Measurements from ENCODE around the gene EDN1. TPM values are rescaled to one million over a fixed set of nuclear protein-coding genes. Genes with fewer than 3 reads are reported as not detected.

EDN1 gene
- total RNA-seq, 2 experiments from 2014 or later: 0.14 TPM; not detected in 1

DNA sequence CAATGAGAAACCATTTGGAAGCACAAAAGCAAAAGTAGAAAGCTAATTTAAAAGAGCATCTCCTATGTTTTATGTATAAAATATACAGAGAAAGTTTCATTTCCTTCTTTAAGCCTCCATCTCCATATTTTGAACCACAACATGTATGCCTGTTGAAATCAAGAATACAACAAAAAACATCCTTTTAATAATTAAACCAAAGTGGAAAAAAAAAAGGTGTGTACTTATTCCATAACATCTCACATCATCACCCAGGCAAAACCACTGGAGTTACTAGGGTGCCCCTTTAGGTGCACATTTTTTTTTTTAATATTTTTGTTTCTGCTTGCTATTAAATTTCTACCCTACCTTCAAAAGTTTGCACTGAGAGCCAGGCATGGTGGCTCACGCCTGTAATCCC is 43.0 kb downstream of the EDN1 start:
- Mint-ChIP-seq H3K4me1 (ENCODE audit: low read depth) (no peaks in the 10 kb centered on the region), H3K27me3 (no peaks in the 10 kb centered on the region), H3K36me3 (ENCODE audit: low read depth) (no peaks in the 10 kb centered on the region), H3K4me3 (no peak overlapping the region), H3K27ac (no peak overlapping the region), H3K9me3 (no peaks in the 10 kb centered on the region)
- ChIA-PET CTCF (no interaction called here), POLR2A (no interaction called here)
- intact Hi-C loops (cut with micrococcal nuclease): no loop called here
- TF ChIP-seq, protein P1, sequence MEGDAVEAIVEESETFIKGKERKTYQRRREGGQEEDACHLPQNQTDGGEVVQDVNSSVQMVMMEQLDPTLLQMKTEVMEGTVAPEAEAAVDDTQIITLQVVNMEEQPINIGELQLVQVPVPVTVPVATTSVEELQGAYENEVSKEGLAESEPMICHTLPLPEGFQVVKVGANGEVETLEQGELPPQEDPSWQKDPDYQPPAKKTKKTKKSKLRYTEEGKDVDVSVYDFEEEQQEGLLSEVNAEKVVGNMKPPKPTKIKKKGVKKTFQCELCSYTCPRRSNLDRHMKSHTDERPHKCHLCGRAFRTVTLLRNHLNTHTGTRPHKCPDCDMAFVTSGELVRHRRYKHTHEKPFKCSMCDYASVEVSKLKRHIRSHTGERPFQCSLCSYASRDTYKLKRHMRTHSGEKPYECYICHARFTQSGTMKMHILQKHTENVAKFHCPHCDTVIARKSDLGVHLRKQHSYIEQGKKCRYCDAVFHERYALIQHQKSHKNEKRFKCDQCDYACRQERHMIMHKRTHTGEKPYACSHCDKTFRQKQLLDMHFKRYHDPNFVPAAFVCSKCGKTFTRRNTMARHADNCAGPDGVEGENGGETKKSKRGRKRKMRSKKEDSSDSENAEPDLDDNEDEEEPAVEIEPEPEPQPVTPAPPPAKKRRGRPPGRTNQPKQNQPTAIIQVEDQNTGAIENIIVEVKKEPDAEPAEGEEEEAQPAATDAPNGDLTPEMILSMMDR (IDR thresholded peaks at IDR 0.05): no peak
- ATAC-seq (no peak), DNase-seq (no peak)

DNA sequence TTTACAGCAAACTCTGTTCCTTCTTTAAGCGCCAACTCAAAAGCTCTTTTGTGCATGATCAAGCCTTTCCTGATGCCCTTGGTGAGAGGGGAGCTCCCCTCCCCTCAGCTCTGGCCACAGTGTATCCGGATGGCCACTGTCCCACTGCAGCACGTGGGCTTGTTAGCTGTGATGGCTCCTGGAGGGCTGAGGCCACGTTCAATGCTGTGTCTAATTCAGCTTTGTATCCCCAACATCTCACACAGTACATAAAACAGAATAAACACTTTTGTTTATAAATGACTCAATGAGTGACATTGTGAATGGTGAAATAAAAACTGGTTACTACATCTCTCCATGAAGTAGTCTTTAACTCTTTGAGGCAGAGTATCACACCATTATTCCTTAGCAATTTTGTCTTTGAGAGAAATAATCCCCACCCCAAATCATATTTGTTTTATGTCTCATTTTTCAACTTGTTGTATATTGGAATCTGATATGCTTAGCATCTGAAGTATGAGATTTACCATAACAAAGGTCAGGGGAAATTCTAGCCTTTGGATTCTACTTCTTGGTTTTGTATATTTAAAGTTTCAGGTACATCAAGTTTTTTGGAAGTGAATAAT is 44.5 kb downstream of the EDN1 start:
- no peaks in the 10 kb centered on the region for H3K27me3 Mint-ChIP-seq
- no peak for DNase-seq
- intact Hi-C loops (cut with micrococcal nuclease): no loop called here
- no peak overlapping the region for H3K4me3 Mint-ChIP-seq
- H3K4me1 Mint-ChIP-seq (ENCODE audit: low read depth): no peaks in the 10 kb centered on the region
- ChIA-PET POLR2A (no interaction called here), CTCF (no interaction called here)
- TF ChIP-seq, protein P1 (IDR thresholded peaks at IDR 0.05): no peak
- ATAC-seq: no peak
- H3K36me3 Mint-ChIP-seq (ENCODE audit: low read depth): no peaks in the 10 kb centered on the region
- H3K9me3 Mint-ChIP-seq: no peaks in the 10 kb centered on the region
- H3K27ac Mint-ChIP-seq: no peak overlapping the region

DNA sequence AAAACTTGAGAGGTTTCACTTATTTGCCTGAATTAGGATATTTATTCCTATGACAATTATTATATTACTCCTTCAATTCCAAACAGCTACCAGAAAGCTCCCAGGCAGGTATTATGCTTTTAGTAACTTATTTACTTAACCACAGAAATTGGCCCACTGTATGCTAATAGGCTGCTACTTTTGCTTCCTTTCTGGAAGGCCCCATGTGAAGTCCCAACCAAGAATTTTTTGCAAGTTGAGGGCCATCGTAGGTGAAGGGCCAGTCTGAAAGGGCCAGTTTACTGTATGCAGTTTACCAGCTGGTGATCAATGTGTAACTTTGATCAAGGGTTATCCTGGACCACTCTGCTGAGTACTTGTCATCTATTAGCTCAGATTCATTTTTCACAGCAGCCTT is 45.0 kb downstream of the EDN1 start:
- Mint-ChIP-seq H3K4me3 (no peak overlapping the region), H3K4me1 (ENCODE audit: low read depth) (no peaks in the 10 kb centered on the region), H3K27me3 (no peaks in the 10 kb centered on the region), H3K9me3 (no peaks in the 10 kb centered on the region), H3K27ac (no peak overlapping the region), H3K36me3 (ENCODE audit: low read depth) (no peaks in the 10 kb centered on the region)
- ChIA-PET CTCF (no interaction called here), POLR2A (no interaction called here)
- ATAC-seq: no peak
- TF ChIP-seq, protein P1 (IDR thresholded peaks at IDR 0.05): no peak
- intact Hi-C loops (cut with micrococcal nuclease): no loop called here
- no peak for DNase-seq

DNA sequence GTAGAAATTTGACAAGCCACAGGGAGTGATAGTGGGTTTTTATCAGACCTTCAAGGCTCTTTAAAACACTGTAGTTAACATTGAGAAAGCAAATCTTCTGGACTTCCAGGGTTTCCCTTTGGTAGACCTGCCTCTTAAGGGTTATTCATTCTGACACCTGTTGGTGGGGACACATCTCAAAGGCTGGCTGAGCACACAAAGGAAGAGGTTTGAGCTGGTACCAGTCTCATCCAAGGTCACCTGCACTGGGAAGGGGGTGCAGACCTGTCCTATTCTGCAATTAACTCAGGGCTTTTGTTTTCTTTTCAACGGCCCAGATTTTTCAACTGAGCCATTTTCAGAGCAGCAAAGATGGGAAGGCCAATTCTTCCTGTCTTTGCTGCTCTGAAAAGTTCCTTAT is 45.6 kb downstream of the EDN1 start:
- DNase-seq (no peak), ATAC-seq (no peak)
- Mint-ChIP-seq H3K9me3 (no peaks in the 10 kb centered on the region), H3K36me3 (ENCODE audit: low read depth) (no peaks in the 10 kb centered on the region), H3K4me3 (no peak overlapping the region), H3K4me1 (ENCODE audit: low read depth) (no peaks in the 10 kb centered on the region), H3K27ac (no peak overlapping the region), H3K27me3 (peaks cover 2% of the 10 kb centered on the region)
- POLR2A ChIA-PET: no interaction called here
- CTCF ChIA-PET: no interaction called here
- TF ChIP-seq, protein P1 (IDR thresholded peaks at IDR 0.05): no peak
- intact Hi-C loops (cut with micrococcal nuclease): no loop called here

DNA sequence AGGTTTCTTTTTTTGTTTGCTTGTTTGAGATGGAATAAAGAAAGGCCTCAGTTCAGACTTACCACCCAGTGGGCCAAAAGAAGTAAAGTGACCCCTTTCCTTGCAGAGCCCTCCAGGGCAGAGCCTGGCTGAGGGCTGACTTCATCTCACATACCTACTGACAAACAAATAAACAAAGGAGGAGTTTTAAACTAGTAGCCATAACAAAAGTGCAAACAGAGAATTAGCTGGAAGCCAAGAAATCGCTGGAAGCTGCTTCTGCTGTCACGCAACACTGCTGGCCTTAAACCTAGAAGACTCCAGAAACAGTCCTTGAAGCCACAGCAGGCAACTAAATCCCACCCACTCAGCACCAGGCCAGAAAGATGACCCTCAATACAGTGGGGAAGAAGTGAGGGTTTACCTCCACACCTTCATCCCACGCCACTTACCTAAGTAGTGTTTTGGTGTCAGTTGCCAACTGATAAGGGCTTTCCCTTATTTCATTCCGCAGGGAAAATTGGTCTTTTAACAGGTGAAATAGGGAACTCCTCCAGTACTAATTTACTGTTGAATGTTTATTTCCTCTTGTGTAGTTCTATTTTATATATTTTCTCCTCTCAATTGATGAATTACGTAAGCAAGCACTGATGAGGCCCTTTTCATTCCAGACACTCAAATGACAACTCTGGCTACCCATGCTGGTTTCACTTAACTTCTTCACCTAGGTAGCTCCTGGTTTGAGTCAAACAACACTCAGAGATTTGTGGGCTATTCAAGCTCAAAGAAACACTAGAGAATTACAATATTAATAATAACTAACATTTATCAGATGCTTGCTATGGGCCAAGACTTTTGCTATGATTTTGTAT is 46.2 kb downstream of the EDN1 start:
- Mint-ChIP-seq H3K36me3 (ENCODE audit: low read depth) (no peaks in the 10 kb centered on the region), H3K27ac (no peak overlapping the region), H3K9me3 (no peaks in the 10 kb centered on the region), H3K4me3 (no peak overlapping the region), H3K4me1 (ENCODE audit: low read depth) (no peaks in the 10 kb centered on the region), H3K27me3 (peaks cover 2% of the 10 kb centered on the region)
- DNase-seq (no peak), ATAC-seq (no peak)
- CTCF ChIA-PET: no interaction called here
- intact Hi-C loops (cut with micrococcal nuclease): no loop called here
- POLR2A ChIA-PET: no interaction called here
- TF ChIP-seq, protein P1 (IDR thresholded peaks at IDR 0.05): no peak
